Esophagus (tissue), 2 donors: ENCODE measurements around the gene UGT3A1. TPM values are rescaled to one million over a fixed set of nuclear protein-coding genes. Genes with fewer than 3 reads are reported as not detected.

Experiments
- H3K27ac ChIP-seq, 2 donors: one replicate each; pipeline ENCODE4 v1.5.1; 2013; ENCODE audit warnings: low read depth in 2 of 2, mild to moderate bottlenecking in 2 of 2, inconsistent platforms in 1 of 2, low read length in 1 of 2, moderate library complexity in 1 of 2
- H3K27me3 ChIP-seq, 2 donors: one replicate each; pipeline ENCODE4 v1.6.1; 2013; ENCODE audit warnings: low read length in 2 of 2, control low read depth in 1 of 2, mild to moderate bottlenecking in 1 of 2; ENCODE audit not compliant: insufficient read depth in 2 of 2, control insufficient read depth in 1 of 2
- H3K36me3 ChIP-seq, 2 donors: one replicate each; pipeline ENCODE4 v1.6.1; 2013; ENCODE audit warnings: low read length in 1 of 2; ENCODE audit not compliant: control insufficient read depth in 2 of 2, insufficient read depth in 2 of 2
- H3K4me1 ChIP-seq, 2 donors: one replicate each; pipeline ENCODE4 v1.6.1; 2013; ENCODE audit warnings: low read length in 1 of 2; ENCODE audit not compliant: control insufficient read depth in 2 of 2, insufficient read depth in 2 of 2
- H3K4me3 ChIP-seq, 2 donors: one replicate each; pipeline ENCODE4 v1.5.1; 2013; ENCODE audit warnings: low read length in 2 of 2, mild to moderate bottlenecking in 2 of 2, low read depth in 1 of 2, moderate library complexity in 1 of 2
- H3K9me3 ChIP-seq, 2 donors: one replicate each; pipeline ENCODE4 v1.6.1; 2013; ENCODE audit warnings: mild to moderate bottlenecking in 2 of 2, low read depth in 1 of 2, low read length in 1 of 2, moderate library complexity in 1 of 2; ENCODE audit not compliant: control insufficient read depth in 2 of 2, insufficient read depth in 1 of 2
- WGBS, 2 donors: extraction: QIAGEN DNeasy Blood & Tissue Kit; methylation state at CpG; one replicate each; pipeline ENCODE4 v1.1.7; 2013; 5-methylcytosine and 5-hydroxymethylcytosine counted together
- polyA plus RNA-seq, 2 donors: library from polyadenylated mRNA; stranded (reverse); fragments of 200-250 nt; gene quantifications; one replicate each; pipeline ENCODE4 v1.2.3, GENCODE V29; 2013
- donor health status: healthy with polysubstance abuse.
- donor health status: Bipolar disorder and iron deficiency.

UGT3A1 gene
- polyA plus RNA-seq, 2 donors: 0.02 TPM

DNA sequence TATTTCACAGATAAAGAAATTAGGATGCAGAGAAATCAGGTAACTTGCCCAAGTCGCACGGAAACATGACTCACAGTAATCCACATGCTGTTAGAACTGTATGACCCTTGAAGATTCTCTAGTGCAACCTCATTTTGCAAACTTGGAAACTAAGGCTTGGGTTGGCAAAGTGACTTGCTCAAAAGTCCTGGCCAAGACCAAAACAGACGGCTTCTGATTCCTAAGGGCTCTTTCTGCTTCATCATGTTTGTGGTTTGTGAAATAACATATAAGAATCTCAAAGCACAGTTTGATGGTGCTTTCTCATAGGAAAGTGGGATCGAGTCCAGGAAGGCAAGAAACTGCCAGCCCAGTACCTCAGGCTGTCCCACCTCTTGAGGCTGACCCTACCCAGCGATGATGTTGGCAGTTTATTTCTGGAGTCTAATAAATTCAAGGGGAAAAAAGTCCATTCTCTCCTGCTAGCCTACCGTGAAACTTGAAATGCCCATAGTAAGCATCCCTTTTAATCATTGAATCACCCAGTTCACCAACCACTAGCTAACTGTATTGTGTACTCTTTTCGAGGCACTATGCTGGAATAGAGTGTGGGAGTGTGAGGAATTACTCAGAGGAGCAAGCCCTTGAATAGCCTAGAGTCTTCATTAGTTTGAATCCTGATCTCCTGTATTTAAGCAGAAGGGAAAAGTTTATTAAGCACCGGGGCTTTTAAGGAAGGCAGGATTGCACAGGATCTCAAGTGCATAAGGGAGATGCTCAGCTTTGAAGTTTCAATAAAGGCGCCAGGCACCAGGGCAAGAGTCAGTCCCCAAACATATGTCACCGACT is 66.9 kb downstream of the UGT3A1 start:
- no peaks in the 10 kb centered on the region for H3K27me3 ChIP-seq
- 40 to 42% methylated on average over 10 of the region's 10 CpGs for WGBS, 2 donors
- H3K27ac ChIP-seq: no peak overlapping the region
- no peak overlapping the region for H3K4me3 ChIP-seq
- H3K4me1 ChIP-seq: no peaks in the 10 kb centered on the region
- no peaks in the 10 kb centered on the region for H3K9me3 ChIP-seq
- H3K36me3 ChIP-seq: no peaks in the 10 kb centered on the region

DNA sequence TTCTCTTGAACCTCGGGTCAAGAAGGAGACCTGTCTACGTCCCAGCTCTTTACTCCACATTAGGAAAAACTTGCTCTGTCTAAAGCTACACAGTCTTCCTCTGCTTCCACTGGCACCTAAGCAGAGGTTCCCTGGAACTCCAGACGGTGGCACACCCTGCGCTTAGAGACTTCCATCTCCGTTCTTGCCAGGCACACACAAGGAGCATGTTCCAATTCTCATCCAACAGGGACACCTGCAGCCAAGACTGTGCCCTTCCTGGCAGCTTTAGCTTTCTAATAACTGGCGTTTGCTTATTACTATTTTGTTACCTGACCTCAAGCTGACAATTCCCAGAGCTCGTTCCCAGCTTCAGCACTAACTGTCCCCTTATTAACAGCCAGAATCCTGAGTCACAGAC is 68.7 kb downstream of the UGT3A1 start:
- Histone ChIP-seq H3K27me3 (no peaks in the 10 kb centered on the region), H3K4me3 (no peak overlapping the region), H3K4me1 (no peaks in the 10 kb centered on the region), H3K27ac (no peak overlapping the region), H3K9me3 (no peaks in the 10 kb centered on the region), H3K36me3 (no peaks in the 10 kb centered on the region)
- 66 to 72% methylated on average over 7 of the region's 7 CpGs for WGBS, 2 donors

DNA sequence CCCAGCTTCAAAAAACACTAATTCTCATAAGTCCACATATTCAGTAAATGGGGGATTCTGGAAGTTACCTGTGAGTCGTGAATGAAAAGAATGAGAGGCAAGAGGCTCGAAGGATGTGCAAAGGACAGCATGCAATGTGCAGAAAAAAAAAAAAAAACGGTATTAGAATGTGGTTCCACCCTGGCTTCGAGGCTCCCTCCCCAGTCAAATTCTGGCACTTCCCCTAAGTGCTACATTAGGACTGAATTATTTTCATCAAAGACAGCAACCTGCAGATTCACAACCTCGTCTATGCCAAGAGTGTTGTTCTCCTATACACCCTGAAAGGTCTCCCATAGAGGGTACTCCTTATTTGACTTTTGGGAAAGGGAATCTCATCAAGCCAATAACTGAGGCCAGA is 69.3 kb downstream of the UGT3A1 start:
- no peak overlapping the region for H3K27ac ChIP-seq
- 60 to 62% methylated on average over 5 of the region's 5 CpGs for WGBS, 2 donors
- H3K27me3 ChIP-seq: no peaks in the 10 kb centered on the region
- H3K4me3 ChIP-seq: no peak overlapping the region
- no peaks in the 10 kb centered on the region for H3K36me3 ChIP-seq
- H3K4me1 ChIP-seq: no peaks in the 10 kb centered on the region
- H3K9me3 ChIP-seq: no peaks in the 10 kb centered on the region

DNA sequence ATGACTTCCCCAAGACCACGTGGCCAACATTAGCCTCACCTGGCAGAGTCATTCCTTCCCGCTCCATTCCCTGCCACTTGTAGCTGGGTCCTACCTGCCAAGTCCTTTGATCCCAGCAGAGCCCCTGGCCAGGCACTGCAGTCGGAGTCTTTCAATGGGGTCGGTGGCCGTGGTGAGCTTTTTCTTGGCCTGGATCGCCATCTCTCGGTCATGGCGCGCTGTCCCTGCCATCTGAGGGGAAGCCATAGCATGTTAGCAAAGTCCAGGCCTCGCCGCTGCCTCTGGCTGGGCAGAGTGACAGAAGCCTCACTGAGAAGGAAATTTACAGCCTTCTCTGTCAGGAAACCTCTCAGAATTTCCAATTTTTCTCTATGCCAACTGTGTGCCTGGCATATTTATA is 70.3 kb downstream of the UGT3A1 start:
- Histone ChIP-seq H3K4me1 (no peaks in the 10 kb centered on the region), H3K36me3 (no peaks in the 10 kb centered on the region), H3K27ac (no peak overlapping the region), H3K4me3 (no peak overlapping the region), H3K27me3 (no peaks in the 10 kb centered on the region), H3K9me3 (no peaks in the 10 kb centered on the region)
- WGBS, 2 donors: 67 to 71% methylated on average over 11 of the region's 11 CpGs

DNA sequence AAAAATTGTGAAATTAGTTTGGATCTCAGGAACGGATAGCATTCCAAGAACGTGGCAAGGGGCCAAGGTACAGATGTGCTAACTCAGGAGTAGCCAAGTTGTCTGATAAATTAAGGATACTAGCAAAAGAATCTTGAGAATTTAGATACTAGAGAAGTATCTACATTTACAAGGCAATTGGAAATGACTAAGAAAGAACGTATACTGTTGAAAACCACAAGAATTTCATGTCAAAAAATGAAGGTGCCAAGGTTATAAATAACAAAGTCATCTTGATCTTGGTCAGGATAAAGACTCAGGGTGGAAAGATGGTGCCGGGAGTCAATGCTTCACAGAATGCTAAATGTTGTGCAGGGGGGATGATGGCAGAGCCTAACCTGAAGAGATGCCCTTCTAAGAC is 72.0 kb downstream of the UGT3A1 start:
- 45 to 57% methylated on average over 4 of the region's 4 CpGs for WGBS, 2 donors
- H3K36me3 ChIP-seq: no peaks in the 10 kb centered on the region

DNA sequence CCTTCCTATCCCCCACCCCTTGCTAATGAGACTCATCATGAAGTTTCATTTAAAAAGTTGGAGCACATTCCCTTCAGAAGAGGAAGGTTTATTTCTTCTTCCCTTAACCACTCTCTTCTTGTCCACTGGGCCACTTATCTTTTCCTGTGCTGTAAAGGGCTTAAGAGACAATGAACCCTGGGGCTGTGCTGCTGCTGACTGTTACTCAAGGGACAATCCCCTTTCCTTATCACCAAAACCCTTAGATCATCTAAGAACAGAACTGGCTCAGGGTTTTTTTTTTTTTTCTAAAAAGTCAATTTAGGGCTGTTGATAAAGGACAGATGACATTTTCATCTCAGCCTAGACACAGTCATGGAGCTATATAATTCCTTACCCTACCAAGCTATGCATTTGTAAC is 82.4 kb downstream of the UGT3A1 start:
- H3K27me3 ChIP-seq: no peaks in the 10 kb centered on the region
- H3K27ac ChIP-seq: no peak overlapping the region
- no peaks in the 10 kb centered on the region for H3K36me3 ChIP-seq
- H3K4me1 ChIP-seq: no peaks in the 10 kb centered on the region
- H3K9me3 ChIP-seq: peaks cover 2 to 4% of the 10 kb centered on the region in 2 donors
- no peak overlapping the region for H3K4me3 ChIP-seq

More for the DNA sequence above, 72.0 kb downstream of the UGT3A1 start:
- Histone ChIP-seq H3K27me3 (no peaks in the 10 kb centered on the region), H3K9me3 (no peaks in the 10 kb centered on the region), H3K4me1 (no peaks in the 10 kb centered on the region), H3K4me3 (no peak overlapping the region), H3K27ac (no peak overlapping the region)

DNA sequence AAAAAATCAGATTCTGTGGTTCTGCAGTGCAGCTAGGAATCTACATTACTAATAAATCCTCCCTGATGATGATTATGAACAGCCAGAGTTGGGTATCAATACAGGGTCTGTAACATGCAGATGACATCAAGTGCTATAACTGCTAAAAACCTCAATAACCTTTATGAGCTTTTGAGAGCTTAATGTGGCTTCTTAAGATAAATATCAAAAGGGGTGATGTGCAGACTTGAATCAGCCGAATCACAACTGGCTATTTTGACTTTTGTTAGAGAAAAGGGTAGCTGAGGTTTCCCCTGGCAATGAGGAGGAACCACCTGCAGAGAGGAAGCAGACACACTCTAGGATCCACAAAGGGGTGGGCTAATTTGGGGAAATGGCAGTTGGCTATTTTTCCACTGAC is 83.0 kb downstream of the UGT3A1 start:
- WGBS, 2 donors: 40 to 47% methylated on average over 1 of the region's 1 CpG
- Histone ChIP-seq H3K4me3 (no peak overlapping the region), H3K27me3 (no peaks in the 10 kb centered on the region), H3K9me3 (peaks cover 2 to 4% of the 10 kb centered on the region in 2 donors), H3K4me1 (no peaks in the 10 kb centered on the region), H3K36me3 (no peaks in the 10 kb centered on the region), H3K27ac (no peak overlapping the region)

DNA sequence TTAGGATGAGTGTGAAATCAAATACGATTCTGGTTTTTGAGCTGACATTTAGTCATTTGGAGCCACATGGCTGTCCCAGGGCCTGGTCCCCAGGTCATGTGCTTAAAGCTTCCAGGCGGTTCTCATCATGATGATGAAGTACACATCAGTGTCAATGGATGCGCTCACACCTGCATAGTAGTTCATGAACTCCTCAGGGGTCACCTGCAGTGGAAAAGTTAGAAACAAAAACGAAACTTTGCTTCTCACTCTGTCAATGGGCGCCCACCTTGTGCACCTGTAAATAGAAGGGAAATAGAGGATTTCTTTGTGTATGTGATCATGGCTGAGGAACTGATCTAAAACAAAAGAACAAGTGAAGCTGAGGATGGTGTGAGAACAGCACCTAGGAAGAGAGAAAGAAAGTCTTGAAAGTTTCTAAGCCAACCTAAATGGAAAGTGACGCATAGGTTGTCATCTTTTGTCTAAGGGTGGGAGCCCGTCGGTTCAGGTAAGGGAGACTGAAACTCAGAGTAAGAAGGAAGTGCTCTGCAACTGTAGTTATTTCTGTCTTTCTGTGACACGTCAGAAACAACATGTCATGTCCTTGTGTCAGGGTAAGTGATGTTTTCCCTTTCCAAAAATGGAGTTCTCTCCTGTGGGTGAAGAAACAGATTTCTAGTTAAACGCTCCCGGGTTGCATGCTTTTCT is 86.6 kb downstream of the UGT3A1 start:
- 79 to 84% methylated on average over 11 of the region's 11 CpGs for WGBS, 2 donors
- Histone ChIP-seq H3K4me3 (no peak overlapping the region), H3K4me1 (no peaks in the 10 kb centered on the region), H3K36me3 (no peaks in the 10 kb centered on the region), H3K9me3 (peaks cover 0 to 2% of the 10 kb centered on the region in 2 donors), H3K27me3 (no peaks in the 10 kb centered on the region), H3K27ac (no peak overlapping the region)

DNA sequence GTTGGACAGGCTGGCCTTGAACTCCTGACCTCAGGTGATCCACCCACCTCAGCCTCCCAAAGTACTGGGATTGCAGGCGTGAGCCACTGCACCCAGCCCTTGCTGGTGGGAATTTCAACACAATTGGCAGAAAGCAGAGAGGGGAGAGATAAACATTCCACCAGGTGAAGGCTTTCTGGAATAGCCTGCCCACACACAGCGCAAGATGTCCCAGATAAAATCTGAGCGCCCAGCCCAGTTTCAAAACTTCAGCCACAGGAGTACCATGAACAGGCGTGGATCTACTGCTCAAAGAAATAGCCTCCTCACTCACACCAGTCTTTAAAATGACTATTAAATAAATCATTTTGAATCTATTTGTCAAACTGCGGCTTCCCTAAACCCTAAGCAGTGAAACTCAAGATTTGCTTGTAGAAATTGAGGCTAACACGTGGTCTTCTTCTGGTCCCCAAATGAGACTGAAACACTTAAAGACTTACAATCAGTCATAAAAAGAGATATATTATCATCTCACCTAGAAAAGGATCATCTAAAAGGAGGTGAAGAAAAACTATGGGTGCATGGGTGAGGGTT is 87.5 kb downstream of the UGT3A1 start:
- no peak overlapping the region for H3K27ac ChIP-seq
- no peaks in the 10 kb centered on the region for H3K27me3 ChIP-seq
- peaks cover 0 to 2% of the 10 kb centered on the region in 2 donors for H3K9me3 ChIP-seq
- no peak overlapping the region for H3K4me3 ChIP-seq
- H3K4me1 ChIP-seq: no peaks in the 10 kb centered on the region
- WGBS, 2 donors: 87 to 90% methylated on average over 6 of the region's 6 CpGs
- no peaks in the 10 kb centered on the region for H3K36me3 ChIP-seq
